Measurements from ENCODE around the gene HPSE2. TPM values are rescaled to one million over a fixed set of nuclear protein-coding genes. Genes with fewer than 3 reads are reported as not detected.

Gene HPSE2
- total and polyA plus RNA-seq, 2 experiments from 2014 or later: 0.10 to 0.24 TPM

GRCh38 chr10:99224766-99225165, 10.9 kb downstream of the HPSE2 start (continued):
- TF ChIP-seq REST (IDR thresholded peaks at IDR 0.05; ENCODE audit: unreplicated experiment): no peak

- no peaks in the 10 kb centered on the region for H3K4me1 Mint-ChIP-seq
- no peaks in the 10 kb centered on the region for H3K36me3 ChIP-seq (ENCODE audit: insufficient read depth)
- no peak for ATAC-seq
- no peaks in the 10 kb centered on the region for H3K79me2 ChIP-seq (replicated peaks; ENCODE audit: insufficient read depth)
- no peak overlapping the region for H3K4me2 ChIP-seq
- no peaks in the 10 kb centered on the region for H4K20me1 ChIP-seq (replicated peaks; ENCODE audit: insufficient read depth)
- peaks cover 1% of the 10 kb centered on the region for H3K27me3 Mint-ChIP-seq (ENCODE audit: insufficient read depth, low read depth, poor library complexity)
- no peak overlapping the region for H3K27ac ChIP-seq (ENCODE audit: low read depth)
- no peak overlapping the region for H2AFZ ChIP-seq
- H3K27me3 ChIP-seq (ENCODE audit: insufficient read depth): no peaks in the 10 kb centered on the region
- H3K36me3 Mint-ChIP-seq (ENCODE audit: low read depth): no peaks in the 10 kb centered on the region
- DNase-seq (ENCODE audit: low spot score): no peak
- H3K4me1 ChIP-seq (ENCODE audit: insufficient read depth): no peaks in the 10 kb centered on the region
- H3K4me3 Mint-ChIP-seq: no peak overlapping the region
- no peak overlapping the region for H3K4me3 ChIP-seq
- no peak overlapping the region for H3K27ac Mint-ChIP-seq
- no peaks in the 10 kb centered on the region for H3K9me3 Mint-ChIP-seq
- H3F3A ChIP-seq (replicated peaks; ENCODE audit: low read depth): no peaks in the 10 kb centered on the region
- no peaks in the 10 kb centered on the region for H3K9me2 ChIP-seq (ENCODE audit: insufficient read depth)
- TF ChIP-seq EZH2phosphoT487 (IDR thresholded peaks at IDR 0.05; ENCODE audit: unreplicated experiment) (no peak), NANOG (IDR thresholded peaks at IDR 0.05; ENCODE audit: borderline replicate concordance) (no peak), ETS1 (IDR thresholded peaks at IDR 0.05) (no peak), ZNF462 (CRISPR knock-in tag; IDR thresholded peaks at IDR 0.05) (no peak), JUNB (IDR thresholded peaks at IDR 0.05; ENCODE audit: unreplicated experiment) (no peak), CREB1 (CRISPR knock-in tag; IDR thresholded peaks at IDR 0.05; ENCODE audit: low read depth) (no peak), CTCF (conservative IDR thresholded peaks at IDR 0.05; ENCODE audit: low read depth in 2 of 2) (no peak), ZNF331 (CRISPR knock-in tag; IDR thresholded peaks at IDR 0.05; ENCODE audit: low read depth) (no peak), EZH2 (IDR thresholded peaks at IDR 0.05; ENCODE audit: low read depth, unreplicated experiment) (no peak), STAT1 (IDR thresholded peaks at IDR 0.05; ENCODE audit: unreplicated experiment) (no peak), ZNF114 (CRISPR knock-in tag; IDR thresholded peaks at IDR 0.05) (no peak), POLR2AphosphoS5 (IDR thresholded peaks at IDR 0.05; ENCODE audit: low read depth) (no peak)
Measured at GRCh38 chr10:99207340-99207739, 28.3 kb downstream of the HPSE2 start.

Data from GM23338 (cell line).